Hepatocyte (in vitro differentiated cells): Measurements from ENCODE around the gene ROR2. TPM values are rescaled to one million over a fixed set of nuclear protein-coding genes. Genes with fewer than 3 reads are reported as not detected.

ENCODE experiments used
- DNase-seq: peaks from one replicate; pipeline ENCODE4 v3.0.0-alpha.2; 2016; ENCODE audit warnings: low spot score
- H2AFZ ChIP-seq: fragments of 200-600 bp; sonication (generic); 2 replicates; pipeline ENCODE4 v1.6.0; 2016; ENCODE audit warnings: antibody characterized with exemption, mild to moderate bottlenecking
- H3K27ac ChIP-seq: fragments of 200-600 bp; sonication (generic); 2 replicates; pipeline ENCODE4 v1.5.1; 2016; ENCODE audit warnings: mild to moderate bottlenecking
- H3K27me3 ChIP-seq: fragments of 200-600 bp; sonication (generic); 2 replicates; pipeline ENCODE4 v1.6.1; 2016
- H3K36me3 ChIP-seq: fragments of 200-600 bp; sonication (generic); replicated peaks from 2 replicates; pipeline ENCODE4 v1.5.1; 2016; ENCODE audit warnings: low read depth; ENCODE audit not compliant: insufficient read depth
- H3K4me1 ChIP-seq: fragments of 200-600 bp; sonication (generic); 2 replicates; pipeline ENCODE4 v1.5.1; 2016; ENCODE audit warnings: mild to moderate bottlenecking, moderate library complexity; ENCODE audit not compliant: insufficient read depth
- H3K4me2 ChIP-seq: fragments of 200-600 bp; sonication (generic); 2 replicates; pipeline ENCODE4 v1.6.0; 2016
- H3K4me3 ChIP-seq: fragments of 200-600 bp; sonication (generic); 2 replicates; pipeline ENCODE4 v1.5.1; 2016; ENCODE audit warnings: mild to moderate bottlenecking
- H3K79me2 ChIP-seq: fragments of 200-600 bp; sonication (generic); 2 replicates; pipeline ENCODE4 v1.6.0; 2017; ENCODE audit warnings: mild to moderate bottlenecking
- H3K9me2 ChIP-seq: fragments of 200-600 bp; sonication (generic); replicated peaks from 2 replicates; pipeline ENCODE4 v1.6.0; 2017; ENCODE audit warnings: mild to moderate bottlenecking; ENCODE audit not compliant: insufficient read depth
- H3K9me3 ChIP-seq: fragments of 200-600 bp; sonication (generic); 2 replicates; pipeline ENCODE4 v1.5.1; 2016; ENCODE audit warnings: low read depth, mild to moderate bottlenecking
- H4K20me1 ChIP-seq: fragments of 200-600 bp; sonication (generic); 2 replicates; pipeline ENCODE4 v1.6.0; 2016; ENCODE audit warnings: mild to moderate bottlenecking; ENCODE audit not compliant: insufficient read depth, poor library complexity, severe bottlenecking
- CTCF ChIP-seq: fragments of 200-600 bp; sonication (generic); IDR thresholded peaks from 2 replicates; pipeline ENCODE4 v1.5.1; 2016; ENCODE audit warnings: antibody characterized with exemption, mild to moderate bottlenecking; ENCODE audit not compliant: poor library complexity
- EZH2 ChIP-seq: fragments of 200-600 bp; sonication (generic); IDR thresholded peaks from 2 replicates; pipeline ENCODE4 v1.6.1; 2016; ENCODE audit warnings: antibody characterized with exemption, mild to moderate bottlenecking, borderline replicate concordance
- EZH2phosphoT487 ChIP-seq: fragments of 200-600 bp; sonication (generic); IDR thresholded peaks from one replicate; pipeline ENCODE4 v1.6.1; 2018; ENCODE audit warnings: antibody characterized with exemption, mild to moderate bottlenecking, low read depth, moderate library complexity; ENCODE audit not compliant: unreplicated experiment, severe bottlenecking
- WGBS: methylation state at CpG from one replicate; pipeline ENCODE4 v1.1.6; 2016; ENCODE audit warnings: low lambda C conversion rate; ENCODE audit errors: missing lambda C conversion rate; 5-methylcytosine and 5-hydroxymethylcytosine counted together
- polyA plus RNA-seq: library from polyadenylated mRNA; unstranded; fragments of >200 nt; fragmentation: Nextera tagmentation; extraction: Ambion mirVana; gene quantifications from 2 replicates; pipeline ENCODE4 v1.2.1, GENCODE V29; 2016
- total RNA-seq: library from RNA; depleted of rRNA; stranded (reverse); fragments of >200 nt; gene quantifications from 2 replicates; pipeline ENCODE4 v1.2.3, GENCODE V29; 2014

Gene ROR2
- total and polyA plus RNA-seq, 2 experiments from 2014 or later, result 25.6 to 29.5 TPM

- H3K36me3 ChIP-seq, result no peaks in the 10 kb centered on the region
Observed at GRCh38 chr9:91726406-91727100, 223.5 kb downstream of the ROR2 start.

GRCh38 chr9:91725651-91726050, 224.4 kb downstream of the ROR2 start:
- Histone ChIP-seq H3K9me2 (no peaks in the 10 kb centered on the region), H3K79me2 (no peaks in the 10 kb centered on the region), H3K9me3 (no peaks in the 10 kb centered on the region), H2AFZ (no peak overlapping the region), H4K20me1 (no peaks in the 10 kb centered on the region), H3K4me3 (no peak overlapping the region), H3K4me1 (no peaks in the 10 kb centered on the region), H3K27me3 (no peaks in the 10 kb centered on the region), H3K27ac (no peak overlapping the region), H3K36me3 (no peaks in the 10 kb centered on the region), H3K4me2 (no peak overlapping the region)
- DNase-seq, result no peak
- 93% methylated on average over 7 of the region's 7 CpGs for WGBS
- no peak for TF ChIP-seq EZH2
- no peak for TF ChIP-seq CTCF
- TF ChIP-seq EZH2phosphoT487, result no peak

More at GRCh38 chr9:91726406-91727100, 223.5 kb downstream of the ROR2 start:
- Histone ChIP-seq H3K9me2 (no peaks in the 10 kb centered on the region), H3K4me3 (no peak overlapping the region), H3K79me2 (no peaks in the 10 kb centered on the region), H3K27me3 (no peaks in the 10 kb centered on the region), H3K4me1 (no peaks in the 10 kb centered on the region), H3K27ac (no peak overlapping the region), H3K4me2 (no peak overlapping the region), H2AFZ (no peak overlapping the region), H3K9me3 (no peaks in the 10 kb centered on the region), H4K20me1 (no peaks in the 10 kb centered on the region)
- WGBS, result 97% methylated on average over 19 of the region's 19 CpGs
- TF ChIP-seq EZH2phosphoT487, result no peak
- TF ChIP-seq CTCF, result no peak
- no peak for TF ChIP-seq EZH2
- DNase-seq, result no peak

- H3K4me1 ChIP-seq, result no peaks in the 10 kb centered on the region
- TF ChIP-seq CTCF (no peak), EZH2phosphoT487 (no peak), EZH2 (no peak)
- H3K27ac ChIP-seq, result no peak overlapping the region
- no peak overlapping the region for H2AFZ ChIP-seq
- H3K36me3 ChIP-seq, result no peaks in the 10 kb centered on the region
- WGBS, result 98% methylated on average over 43 of the region's 43 CpGs
- no peaks in the 10 kb centered on the region for H3K9me2 ChIP-seq
- no peak overlapping the region for H3K4me3 ChIP-seq
- no peak for DNase-seq
- no peaks in the 10 kb centered on the region for H4K20me1 ChIP-seq
- no peaks in the 10 kb centered on the region for H3K79me2 ChIP-seq
- H3K27me3 ChIP-seq, result no peaks in the 10 kb centered on the region
- H3K9me3 ChIP-seq, result no peaks in the 10 kb centered on the region
- no peak overlapping the region for H3K4me2 ChIP-seq
Observed at GRCh38 chr9:91724609-91725505, 225.2 kb downstream of the ROR2 start.
